HG02943 (cell line): Measurements from ENCODE around the gene PARP8.

Experiments used
- ATAC-seq: cut with Tn5 transposase; IDR thresholded peaks from one replicate; pipeline ENCODE4 v1.9.1; 2021; ENCODE audit warnings: mild to moderate bottlenecking, low read depth, moderate library complexity; ENCODE audit not compliant: unreplicated experiment

The PARP8 gene

DNA sequence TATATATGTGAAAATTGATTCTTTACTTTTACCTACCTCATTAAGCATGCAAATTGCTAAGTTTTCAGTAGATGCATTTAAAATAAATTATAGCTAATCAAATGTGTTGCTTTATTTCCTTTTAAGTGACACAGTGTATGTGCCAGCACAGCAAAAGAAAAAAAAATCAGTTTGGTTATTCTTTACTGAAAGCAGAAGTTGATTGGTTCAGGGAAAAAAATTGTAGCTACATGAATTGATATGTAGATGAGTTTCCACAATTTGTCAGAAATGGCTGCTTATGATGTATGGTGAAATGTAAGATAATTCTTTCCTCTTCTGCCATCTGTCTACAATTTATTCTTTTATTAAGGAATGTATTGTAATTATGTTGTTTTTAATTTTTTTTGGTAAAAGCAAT lies 57.8 kb downstream of the PARP8 start:
- ATAC-seq, result no peak

GRCh38 chr5:50725800-50726474 lies 59.5 kb downstream of the PARP8 start:
- no peak for ATAC-seq

GRCh38 chr5:50726475-50727148 lies 60.2 kb downstream of the PARP8 start:
- no peak for ATAC-seq

GRCh38 chr5:50727149-50727496 lies 60.7 kb downstream of the PARP8 start:
- ATAC-seq, result no peak

DNA sequence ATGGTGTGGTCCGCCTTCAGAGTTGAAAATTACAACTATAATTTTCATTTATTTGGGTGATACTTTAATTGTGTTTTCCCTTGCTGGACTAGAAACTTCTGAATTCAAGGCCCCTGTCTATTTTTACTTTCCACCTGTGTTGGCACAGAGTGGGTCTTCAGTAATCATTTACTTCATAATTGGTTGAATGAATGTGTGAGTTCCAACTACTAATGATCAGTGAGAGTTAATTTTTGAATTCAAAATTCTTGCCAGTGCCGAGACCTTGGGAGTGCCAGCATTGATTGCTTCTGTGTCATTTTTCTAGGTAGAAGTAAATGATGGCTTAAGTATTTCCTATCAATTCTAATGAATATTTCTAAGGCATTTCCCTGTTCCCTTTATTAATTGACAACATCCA lies 61.4 kb downstream of the PARP8 start:
- no peak for ATAC-seq

DNA sequence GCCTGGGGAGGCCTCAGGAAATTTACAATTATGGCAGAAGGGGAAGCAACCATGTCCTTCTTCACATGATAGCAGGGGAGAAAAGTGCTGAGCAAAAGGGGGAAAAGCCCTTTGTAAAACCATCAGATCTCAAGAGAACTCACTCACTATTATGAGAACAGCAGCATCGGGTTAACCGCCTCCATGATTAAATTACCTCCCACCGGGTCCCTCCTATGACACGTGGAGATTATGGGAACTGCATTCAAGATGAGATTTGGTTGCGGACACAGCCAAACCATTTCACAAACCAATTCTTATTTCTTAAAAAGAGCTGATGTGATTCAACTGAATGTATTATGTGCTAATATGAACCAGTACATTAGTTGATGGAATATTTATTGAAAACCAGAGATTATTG lies 63.9 kb downstream of the PARP8 start:
- no peak for ATAC-seq

- no peak for ATAC-seq
Measured at GRCh38 chr5:50730841-50731240, 64.4 kb downstream of the PARP8 start.

GRCh38 chr5:50733741-50734140 lies 67.3 kb downstream of the PARP8 start:
- no peak for ATAC-seq

DNA sequence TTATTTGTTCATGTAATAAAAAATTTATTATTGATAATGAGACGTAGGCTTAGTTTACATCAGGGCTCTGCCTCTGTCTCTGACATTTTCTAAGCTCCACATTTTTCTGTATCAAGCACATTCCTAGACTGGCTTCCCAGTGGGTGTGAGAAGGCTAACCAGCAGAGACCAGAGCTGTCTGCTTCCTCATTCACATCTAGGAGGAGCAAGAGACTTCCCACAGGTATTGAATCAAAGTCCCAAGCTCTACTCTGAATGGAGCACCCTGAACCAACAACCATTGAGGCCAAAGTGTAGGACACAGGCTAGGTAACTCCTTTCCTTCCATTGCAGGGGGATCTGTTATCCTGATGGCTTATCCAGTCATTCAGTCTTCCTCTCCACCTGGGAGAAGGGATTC lies 72.4 kb downstream of the PARP8 start:
- no peak for ATAC-seq

- no peak for ATAC-seq
Measured at GRCh38 chr5:50740832-50741231, 74.4 kb downstream of the PARP8 start.

DNA sequence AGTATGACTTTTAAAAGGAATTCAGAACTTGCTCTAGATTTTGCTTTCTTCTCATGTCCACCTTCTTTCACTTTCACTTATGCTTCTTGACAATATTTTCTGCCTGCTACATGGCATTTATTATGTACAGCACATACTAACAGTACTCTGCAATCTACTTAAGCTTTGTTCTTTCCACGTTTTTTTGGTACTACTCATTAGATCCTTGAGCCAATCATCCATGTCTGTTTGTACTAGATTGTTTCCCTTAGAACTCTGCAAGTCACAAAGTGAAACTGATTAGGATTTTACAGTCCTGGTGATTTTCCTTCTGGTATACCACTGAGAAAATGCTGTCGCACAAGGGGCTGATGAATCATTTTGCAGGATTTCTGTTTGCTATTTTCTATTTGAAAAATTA lies 78.3 kb downstream of the PARP8 start:
- ATAC-seq, result peak; percentile 65

GRCh38 chr5:50745221-50745910 lies 78.9 kb downstream of the PARP8 start:
- no peak for ATAC-seq

DNA sequence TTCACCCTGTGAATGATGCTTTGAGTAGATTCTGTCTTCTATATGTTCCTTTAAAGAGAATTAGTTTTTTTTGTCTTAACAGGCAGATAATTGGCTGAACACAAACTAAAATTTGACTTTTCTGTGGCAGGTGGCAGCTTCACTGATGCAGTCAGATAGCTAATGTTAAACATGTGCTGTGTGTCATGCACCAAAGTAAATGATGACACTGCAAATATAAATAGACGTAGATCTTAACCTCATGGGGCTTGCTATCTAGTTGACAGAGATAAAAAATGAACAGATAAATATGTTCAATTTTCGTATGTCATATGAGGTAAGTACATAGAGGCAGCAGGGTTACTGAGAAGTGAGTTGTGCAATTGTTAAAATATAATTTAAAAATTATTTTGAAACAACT lies 82.7 kb downstream of the PARP8 start:
- no peak for ATAC-seq

- ATAC-seq, result no peak
Measured at GRCh38 chr5:50749873-50750272, 83.4 kb downstream of the PARP8 start.

GRCh38 chr5:50751064-50751657 lies 84.7 kb downstream of the PARP8 start:
- peak; percentile 90 for ATAC-seq

DNA sequence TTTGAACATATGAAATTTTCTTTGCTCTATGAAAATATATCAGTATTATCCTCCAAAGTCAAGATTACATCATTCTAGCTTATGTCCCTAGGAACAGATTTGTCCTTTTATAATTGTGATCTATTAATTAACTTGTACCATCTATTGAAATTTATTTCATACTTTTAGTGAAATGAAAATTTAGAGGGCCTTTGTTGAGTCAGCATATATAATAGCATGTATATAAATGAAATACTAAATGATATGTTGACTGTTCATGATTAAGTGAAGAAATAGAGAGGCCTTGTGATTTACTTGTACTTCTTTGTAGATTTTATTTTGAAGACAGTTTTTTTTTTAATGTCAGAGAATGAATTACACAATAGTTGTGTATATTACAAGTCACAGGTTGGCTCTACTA lies 86.4 kb downstream of the PARP8 start:
- ATAC-seq, result no peak

- ATAC-seq, result no peak
Measured at GRCh38 chr5:50759526-50760270, 93.3 kb downstream of the PARP8 start.

DNA sequence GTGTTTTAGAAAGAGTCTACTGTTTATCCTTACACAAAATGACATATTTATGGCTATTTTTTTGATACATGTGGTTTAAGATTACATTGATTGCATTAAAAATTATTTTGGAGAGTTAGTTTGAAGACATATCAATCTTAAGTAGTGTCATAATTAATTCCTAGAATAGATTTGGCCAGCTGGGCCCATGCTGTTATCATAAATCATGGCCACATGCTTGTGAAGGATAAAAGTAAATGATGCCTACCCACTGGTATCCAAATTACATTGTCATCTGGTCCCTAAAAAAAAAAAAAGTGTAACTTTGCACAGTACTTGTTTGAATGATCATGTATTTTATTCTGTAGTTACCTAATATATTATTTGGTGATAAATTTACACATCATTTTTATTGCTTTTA lies 96.9 kb downstream of the PARP8 start:
- ATAC-seq, result no peak

- no peak for ATAC-seq
Measured at GRCh38 chr5:50763846-50764245, 97.4 kb downstream of the PARP8 start.

DNA sequence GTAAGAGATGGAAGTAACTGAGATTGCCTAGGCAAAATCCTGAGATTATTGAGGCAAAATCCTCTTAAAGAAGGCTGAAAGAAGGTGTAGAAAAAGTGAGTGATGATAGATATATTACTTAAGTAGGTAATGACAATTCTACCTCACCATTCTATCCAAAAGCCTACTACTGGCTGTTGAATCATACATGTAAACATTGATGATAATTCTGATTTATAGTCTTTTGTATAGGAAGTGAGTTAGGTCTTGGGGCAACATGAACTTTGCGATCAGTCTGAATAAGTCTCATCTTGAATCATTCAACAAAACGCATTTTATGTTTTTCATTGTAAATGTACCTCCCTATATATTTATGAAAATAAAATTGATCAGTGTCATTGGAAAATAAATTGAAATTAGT lies 99.6 kb downstream of the PARP8 start:
- ATAC-seq, result no peak

DNA sequence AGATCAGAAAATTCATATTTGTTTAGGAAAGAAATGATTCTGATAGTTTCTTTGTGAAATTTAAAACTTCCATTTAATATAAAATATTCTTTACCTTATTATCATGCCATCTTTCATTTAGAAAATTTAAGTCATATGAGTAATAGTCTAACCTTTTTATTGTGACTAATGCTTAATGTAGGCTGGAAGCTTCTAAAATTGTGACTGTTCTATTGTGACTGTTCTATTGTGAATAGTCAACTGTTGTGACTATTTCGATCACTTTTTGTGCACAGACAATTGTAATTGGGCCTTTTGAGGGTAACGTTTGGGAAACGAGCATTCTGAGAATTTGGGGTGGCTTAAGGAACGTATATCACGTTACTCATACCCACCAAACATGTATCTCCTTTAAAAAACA lies 100.0 kb downstream of the PARP8 start:
- ATAC-seq, result no peak
